GM12892 (cell line): ENCODE results near the gene OPCML.

Source experiments
- POLR2A ChIP-seq: IDR thresholded peaks from 2 replicates; pipeline ENCODE4 v1.6.1; 2011; ENCODE audit warnings: low read depth, low read length, control low read depth
- POLR2AphosphoS5 ChIP-seq: IDR thresholded peaks from 2 replicates; pipeline ENCODE4 v1.6.1; 2011; ENCODE audit warnings: low read depth, low read length, control low read depth
- TAF1 ChIP-seq: IDR thresholded peaks from 2 replicates; pipeline ENCODE4 v1.6.1; 2011; ENCODE audit warnings: low read depth, mild to moderate bottlenecking, control low read depth, low read length, borderline replicate concordance

DNA sequence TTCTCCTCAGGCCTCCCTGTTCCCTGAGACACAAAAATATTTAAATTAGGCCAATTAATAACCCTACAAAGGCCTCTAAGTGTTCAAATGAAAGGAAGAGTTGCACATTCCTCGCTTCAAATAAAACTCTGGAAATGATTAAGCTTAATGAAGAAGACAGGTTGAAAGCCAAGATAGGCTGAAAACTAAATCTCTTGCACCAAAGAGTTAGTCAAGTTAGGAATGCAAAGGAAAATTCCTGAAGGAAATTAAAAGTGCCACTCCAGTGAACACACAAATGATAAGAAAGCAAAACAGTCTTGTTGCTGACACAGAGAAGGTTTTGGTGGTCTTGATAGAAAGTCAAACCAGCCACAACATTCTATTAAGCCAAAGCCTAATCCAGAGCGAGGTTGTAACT, 574.4 kb downstream of the OPCML start:
- TF ChIP-seq POLR2A, result no peak
- TF ChIP-seq POLR2AphosphoS5, result no peak
- TF ChIP-seq TAF1, result no peak
